Dermis microvascular lymphatic vessel endothelial cell (primary cell): Measurements from ENCODE around the gene RPS4Y2. TPM values are rescaled to one million over a fixed set of nuclear protein-coding genes. Genes with fewer than 3 reads are reported as not detected.

Source experiments
- DNase-seq, 2 donors: peaks; one replicate each; pipeline versions ENCODE4 v3.0.0 to v3.0.0-alpha.2; 2010; ENCODE audit warnings: low read depth in 2 of 2
- total RNA-seq: library from RNA; depleted of rRNA; stranded (reverse); fragments of >200 nt; gene quantifications from 2 replicates; pipeline ENCODE4 v1.2.1, GENCODE V29; 2014

Gene RPS4Y2
- total RNA-seq = not detected in 2 replicates

DNA sequence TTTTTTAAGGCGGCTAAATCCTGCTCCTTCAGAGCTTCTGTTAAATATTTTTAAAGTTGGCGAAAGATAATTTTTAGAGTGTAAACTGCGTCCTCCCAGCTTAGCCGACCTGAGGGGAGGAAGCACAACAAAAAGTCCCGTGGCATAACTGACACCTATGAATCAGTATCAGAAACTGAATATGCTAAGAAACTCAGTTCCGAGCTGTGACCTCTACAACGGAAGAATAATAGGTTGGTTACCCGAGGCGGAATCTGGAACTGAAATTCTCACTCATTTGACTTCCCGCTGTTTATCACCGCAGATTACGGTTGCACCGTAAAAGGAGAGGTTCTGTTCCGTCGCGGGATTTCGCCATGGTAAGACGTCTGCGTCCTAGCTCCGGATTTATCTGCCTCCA is at the start of gene RPS4Y2:
TSS of gene RPS4Y2 (plus strand) at position 301 of the 400 bp plus-strand sequence. CDS start at position 357, 56 bp downstream.
- no peak for DNase-seq

DNA sequence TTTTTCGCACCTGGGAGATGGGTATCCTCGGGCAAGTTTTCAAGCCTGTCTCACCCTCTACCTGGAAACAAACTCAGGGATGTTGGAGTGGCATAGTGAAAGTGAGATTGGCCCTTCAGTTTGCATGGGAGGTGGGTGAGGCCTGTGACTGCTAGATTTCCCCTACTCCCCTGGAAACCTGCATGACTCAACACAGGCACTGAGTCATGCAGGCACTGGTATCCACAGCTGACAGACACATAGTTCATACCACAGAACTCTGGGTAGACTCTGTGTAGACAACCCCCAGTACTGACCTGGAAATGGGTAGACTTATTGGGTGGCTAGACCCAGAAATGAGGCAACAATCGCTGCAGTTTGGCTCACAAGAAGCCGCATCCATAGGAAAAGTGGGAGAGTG is 41.5 kb upstream of the RPS4Y2 start:
- DNase-seq = no peak

DNA sequence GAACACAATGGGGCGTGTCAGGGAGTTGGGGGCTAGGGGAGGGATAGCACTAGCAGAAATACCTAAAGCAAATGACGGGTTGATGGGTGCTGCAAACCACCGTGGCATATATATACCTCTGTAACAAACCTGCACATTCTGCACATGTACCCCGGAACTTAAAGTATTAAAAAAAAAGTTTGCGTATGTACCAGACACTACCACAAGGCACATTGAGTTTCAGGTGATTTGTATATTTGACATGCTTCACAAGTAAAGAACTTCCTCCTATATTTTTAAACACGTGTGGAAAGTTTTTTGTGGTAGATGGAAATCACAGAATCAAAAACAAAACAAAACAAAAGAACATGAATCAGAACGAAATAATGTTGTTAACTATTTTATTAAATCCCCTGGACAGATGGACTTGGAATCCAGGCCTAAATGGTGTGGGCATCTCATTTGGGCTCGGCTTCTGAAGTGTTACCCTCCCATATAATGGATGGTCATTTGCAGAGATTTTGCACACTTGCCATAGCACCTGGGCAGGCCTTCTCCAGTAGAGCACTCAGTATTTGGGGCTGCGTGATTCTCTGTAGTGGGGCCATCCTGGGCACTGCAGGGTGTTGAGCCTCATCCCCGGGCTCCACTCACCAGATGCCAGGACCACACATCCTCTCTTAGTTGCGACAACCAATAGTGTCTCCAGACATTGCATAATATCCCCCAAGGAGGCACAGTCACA is 29.6 kb upstream of the RPS4Y2 start:
- no peak for DNase-seq

DNA sequence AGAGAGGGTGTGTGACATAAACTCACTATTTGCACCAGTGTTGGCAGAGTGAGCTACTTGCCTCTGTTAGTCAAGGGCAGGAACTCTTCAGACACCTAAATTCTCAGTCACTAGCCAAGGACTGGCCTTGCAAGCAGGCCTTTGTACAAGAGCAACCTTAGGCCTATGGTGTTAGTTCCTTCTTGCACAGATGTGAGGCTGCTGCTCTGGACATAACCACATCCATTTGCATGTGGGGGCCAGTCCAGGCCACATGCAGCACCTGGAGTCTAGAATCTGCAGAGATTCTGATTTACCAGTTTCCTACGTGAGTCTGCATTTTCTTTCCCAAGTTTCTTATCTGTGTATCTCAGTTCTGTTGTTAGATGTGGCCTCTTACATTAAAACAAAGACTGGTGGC is 20.7 kb upstream of the RPS4Y2 start:
- no peak for DNase-seq

DNA sequence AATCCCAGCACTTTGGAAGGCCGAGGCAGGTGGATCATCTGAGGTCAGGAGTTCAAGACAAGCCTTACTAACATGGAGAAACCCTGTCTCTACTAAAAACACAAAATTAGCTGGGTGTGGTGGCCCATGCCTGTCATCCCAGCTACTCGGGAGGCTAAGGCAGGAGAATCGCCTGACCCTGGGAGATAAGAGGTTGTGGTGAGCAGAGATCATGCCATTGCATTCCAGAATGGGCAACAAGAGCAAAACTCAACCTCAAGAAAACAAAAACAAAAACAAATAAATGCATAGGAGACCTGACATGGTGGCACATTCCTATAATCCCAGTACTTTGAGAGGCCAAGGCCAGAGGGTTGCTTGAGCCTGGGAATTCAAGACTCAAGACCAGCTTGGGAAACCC is 16.1 kb upstream of the RPS4Y2 start:
- DNase-seq = no peak

DNA sequence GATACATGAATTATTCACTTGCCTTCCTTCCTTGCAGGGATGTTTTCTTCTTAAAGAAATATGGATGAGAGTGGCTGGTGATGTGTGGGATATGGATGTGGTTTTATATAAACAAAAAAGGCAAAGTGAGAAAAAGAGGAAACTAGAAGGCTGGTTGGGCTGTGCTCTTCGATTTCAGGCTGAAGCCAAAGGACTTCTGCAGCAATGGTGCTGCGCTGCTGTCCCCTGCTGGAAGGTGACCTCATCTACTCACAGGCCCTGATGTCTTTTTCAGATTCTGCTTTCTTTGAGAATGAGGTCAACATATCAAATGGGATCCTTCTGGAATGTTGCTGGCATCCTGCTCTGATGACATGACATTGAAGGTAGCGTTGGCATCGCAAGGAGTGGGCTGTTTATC is 15.3 kb upstream of the RPS4Y2 start:
- no peak for DNase-seq

DNA sequence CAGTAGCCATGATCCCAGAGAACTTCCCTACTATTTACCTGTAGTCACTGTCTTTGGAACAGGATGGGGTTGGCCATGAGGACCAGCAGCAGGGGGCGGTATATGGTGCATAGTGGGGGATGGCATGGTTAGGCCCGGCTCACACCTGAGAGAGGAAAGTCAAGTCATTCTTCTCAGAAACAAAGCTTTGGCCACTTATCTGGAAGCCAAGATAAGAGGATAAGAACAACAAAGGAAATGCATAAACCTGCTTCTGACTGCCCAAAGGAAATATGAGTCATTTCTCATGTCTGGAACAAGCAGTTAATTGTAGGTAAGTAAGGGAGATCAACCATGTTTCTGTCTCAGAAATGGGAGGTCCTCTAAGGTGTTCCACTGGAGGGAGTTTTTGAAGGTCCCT is 10.8 kb upstream of the RPS4Y2 start:
- DNase-seq = peak in 1 of 2 donors; percentile 0

DNA sequence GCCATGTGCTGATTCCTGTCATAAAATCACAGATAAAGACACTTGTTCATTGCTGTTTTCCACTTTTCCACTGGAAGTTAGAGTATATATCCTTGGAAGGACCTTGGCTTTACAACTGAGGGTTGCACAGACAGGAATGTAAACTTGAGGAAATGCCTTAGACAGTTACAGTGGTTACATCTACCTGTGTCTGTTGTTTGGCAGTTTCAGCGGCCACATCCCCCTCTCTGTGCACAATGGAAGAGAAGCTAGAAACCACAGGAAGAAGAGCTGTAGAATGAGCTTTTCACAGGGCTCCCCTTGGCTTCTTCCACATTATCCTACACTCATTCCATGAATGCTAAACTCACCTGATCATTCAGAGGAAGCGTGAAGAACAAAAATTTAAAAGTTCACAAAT is 9.0 kb upstream of the RPS4Y2 start:
- no peak for DNase-seq

DNA sequence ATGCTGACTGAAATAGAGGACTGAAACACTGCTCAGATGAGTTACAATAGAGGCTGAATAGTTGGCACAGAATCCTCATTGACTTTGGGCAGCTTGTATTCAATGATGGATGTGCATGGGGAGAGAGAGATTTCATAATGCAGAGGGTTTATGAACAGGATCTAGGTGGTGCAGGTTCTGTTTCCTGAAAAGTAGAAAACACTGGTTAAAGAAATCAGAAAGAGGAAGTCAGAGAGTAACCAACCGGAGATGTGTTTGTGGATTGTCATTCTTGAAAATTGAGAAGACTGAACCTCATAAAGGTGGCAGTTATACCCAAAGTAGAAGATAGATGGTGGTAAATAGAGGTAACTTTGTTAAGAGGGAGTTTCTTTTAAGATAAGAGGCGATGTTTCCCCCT is 8.0 kb downstream of the RPS4Y2 start:
- no peak for DNase-seq

DNA sequence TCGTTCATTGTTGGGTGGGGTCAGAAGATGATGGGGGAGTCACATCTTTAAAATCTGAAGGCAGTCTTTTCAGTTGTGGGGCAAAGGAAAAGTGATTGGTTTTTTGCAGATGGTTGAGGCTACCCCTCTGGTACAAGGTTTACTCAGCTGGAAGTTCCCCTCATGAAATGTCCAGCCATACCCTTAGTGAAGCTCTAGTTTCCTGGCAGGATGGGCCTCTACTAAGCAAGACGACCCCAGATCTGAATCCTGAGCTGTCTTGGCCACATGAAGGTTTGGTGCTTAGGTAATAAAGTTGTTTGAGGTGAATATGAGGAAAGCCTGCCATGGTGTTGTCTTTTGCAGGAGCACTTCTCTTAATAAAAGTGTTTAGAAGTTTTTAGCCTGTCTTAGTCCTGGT is 9.2 kb downstream of the RPS4Y2 start:
- DNase-seq = no peak

DNA sequence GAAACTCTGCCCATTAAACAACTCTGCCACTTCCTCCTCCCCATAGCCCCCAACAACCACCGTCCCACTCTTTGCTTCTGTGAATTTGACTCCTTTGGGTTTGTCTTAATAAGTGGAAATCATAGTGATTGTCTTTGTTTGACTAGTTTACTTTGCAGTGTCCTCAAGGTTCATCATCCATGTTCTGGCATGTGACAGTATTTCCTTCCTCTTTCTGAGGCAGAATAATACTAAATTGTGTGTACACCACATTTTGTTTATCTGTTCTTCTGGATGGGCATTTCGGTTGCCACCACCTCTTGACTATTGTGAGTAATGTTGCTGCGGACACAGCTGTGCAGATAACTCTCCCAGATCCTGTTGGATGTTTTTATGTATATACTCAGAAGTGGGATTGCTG is 14.8 kb downstream of the RPS4Y2 start:
- no peak for DNase-seq

DNA sequence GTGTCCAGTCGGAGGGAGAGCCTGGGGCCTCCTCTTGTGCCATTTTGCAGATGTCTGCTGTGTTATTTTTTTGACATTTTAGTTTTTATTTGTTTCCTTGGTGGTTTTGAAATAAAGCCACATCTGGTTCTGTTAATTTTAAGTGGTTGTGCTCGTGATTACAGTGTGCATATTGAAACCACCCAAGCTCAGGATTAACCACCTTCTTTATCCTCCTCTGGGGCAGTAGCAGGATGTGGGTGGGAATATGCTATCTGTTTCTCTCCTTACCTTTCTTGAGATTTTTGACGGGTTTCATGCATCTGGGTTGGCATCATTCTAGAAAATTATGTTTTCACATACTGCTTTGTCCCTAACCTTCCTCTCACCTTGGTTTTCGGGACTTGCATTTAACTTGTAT is 20.2 kb downstream of the RPS4Y2 start:
- DNase-seq = no peak

DNA sequence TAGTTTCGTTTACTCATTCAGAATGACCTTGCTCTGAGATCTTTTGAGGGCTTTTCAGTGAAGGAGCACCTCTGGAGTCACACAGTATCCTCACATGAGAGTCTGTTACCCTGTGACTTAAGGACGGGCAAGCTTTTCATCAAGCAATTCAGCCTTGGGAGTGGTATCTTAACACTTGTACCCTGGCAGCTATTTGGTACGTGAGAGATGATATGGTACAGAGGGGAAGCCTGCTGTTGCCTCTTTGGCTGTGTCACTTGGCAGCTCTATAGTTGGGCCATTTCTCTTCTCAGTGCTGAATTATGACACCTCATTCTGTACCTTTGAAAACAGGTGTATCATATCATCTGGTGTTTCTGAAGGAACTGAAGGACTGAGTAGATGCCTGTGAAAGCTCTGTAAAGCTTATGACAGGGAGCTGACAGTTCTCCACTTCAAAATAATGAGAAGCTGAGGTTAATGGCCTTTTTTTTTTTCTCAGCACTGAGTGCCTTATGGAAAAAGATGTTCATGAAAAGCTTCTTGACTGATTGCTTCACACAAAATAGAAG is 24.3 kb downstream of the RPS4Y2 start:
- DNase-seq = no peak

DNA sequence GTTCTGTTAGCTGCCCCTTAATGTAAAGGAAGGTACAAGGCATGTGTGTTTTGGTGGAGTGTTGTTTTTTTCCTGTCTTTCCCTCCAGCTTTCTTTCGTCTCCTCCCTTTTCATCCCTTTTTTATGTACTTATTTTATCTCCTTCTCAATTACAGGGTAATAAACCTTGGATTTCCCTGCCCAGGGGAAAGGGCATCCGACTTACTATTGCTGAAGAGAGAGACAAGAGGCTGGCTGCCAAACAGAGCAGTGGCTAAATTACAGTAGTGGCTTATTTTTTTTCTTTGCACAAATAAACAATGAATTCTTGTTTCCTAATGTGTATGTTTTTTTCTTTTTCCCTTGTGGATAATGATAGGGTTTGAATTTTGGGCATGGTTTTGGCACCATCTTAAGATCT is 24.9 kb downstream of the RPS4Y2 start:
- no peak for DNase-seq

DNA sequence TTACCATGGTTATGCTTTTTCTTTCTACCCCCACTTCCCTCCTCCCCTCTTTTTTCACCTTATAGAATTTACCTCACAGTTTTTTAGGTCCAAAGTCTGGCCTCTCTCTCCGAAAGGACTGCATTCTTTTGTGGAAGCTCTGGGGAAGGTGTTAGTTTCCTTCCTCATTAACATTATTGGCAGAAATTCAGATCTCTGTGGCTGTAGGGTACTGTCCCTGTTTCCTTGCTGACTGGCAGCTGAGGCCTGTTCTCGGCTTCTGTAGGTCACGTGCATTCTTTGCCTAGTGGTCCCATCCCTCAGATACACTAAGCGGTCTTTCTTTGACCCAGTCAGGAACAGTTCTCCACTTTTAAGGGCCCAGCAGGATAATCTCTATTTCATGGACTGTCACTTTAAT is 25.5 kb downstream of the RPS4Y2 start:
- DNase-seq = no peak

DNA sequence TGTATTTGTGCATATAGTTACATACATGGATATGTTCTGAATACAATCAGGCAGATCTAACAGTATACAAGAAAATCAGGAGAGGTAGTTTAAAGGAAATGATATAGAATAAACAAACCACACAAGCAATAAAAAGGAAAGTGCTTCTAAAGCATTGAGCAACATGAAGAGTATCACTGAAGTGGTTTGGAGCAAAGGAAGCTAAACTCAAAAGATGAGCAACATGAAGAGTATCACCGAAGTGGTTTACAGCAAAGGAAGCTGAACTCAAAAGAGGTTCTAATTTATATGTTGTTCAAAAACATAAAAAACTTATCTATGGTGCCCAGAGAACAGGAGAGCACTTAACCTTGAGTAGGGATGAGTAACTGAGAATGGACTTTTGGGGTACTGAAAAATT is 29.1 kb downstream of the RPS4Y2 start:
- DNase-seq = no peak

DNA sequence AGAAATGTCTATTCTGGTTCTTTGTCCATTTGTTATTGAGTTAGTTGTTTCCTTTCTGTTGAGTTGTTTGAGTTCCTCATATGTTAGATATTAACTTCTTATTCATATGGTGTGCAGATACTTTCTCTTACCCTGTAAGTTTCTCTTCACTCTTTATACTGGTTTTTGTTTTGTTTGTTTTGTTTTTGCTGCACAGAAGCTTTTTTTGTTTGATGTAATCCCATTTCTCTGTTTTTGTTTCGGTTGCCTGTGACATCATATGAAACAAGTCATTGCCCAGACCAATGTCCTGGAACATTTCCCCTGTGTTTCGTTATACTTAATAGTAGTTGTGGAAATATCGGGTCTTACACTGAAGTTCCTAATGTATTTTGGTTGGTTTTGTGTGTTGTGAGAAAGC is 31.2 kb downstream of the RPS4Y2 start:
- DNase-seq = no peak

DNA sequence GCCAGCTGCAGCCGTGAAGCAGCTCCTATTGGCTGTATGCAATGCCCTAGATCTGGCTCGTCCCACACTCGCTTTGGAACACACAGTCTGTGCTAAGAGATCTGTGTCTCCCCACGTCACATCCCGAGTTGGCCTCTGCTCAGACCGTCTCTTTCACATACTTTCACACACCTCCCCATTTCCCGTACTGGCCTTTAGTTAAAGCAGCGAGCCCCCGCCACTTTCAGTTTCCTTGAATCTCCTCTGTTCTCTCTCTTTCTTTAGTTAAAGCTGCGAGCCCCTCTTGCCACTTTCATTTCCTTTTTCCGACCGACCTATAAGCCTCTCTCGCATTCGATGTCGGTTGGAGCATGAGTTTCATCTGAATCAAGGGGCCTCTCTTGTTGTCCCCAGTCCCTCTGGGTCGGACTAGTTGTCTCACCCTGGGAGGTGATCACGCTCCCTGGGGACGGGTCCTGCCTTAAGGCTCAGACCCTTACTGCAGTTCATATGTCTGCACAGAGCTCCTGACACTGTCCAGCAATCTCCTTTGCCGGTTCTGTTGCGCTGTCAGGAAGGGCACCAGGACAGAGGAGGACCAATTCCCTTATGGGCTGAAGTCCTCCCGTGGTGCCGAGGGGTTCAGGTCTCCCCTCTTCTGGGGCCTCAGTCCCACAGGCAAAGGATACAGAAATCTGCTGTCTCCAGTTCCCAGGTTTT is 42.6 kb downstream of the RPS4Y2 start:
- DNase-seq = no peak

DNA sequence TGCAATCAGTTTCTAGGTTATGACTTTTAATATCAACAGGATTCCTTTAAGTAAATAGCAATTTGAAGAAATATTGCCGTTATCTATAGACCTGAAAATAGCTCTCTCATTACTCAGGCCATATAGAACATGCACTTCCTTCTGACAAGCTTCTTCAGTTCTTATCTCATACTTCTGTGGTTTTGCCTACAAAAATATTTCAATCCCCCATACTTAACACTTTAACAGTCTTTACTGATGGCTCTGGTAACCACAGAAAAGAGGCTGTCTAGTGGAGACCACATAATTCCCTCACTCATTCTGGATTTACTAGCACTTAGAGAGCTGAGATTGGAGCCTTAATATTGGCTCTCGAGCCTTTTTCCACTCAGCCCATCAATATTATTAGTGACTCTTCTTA is 46.8 kb downstream of the RPS4Y2 start:
- no peak for DNase-seq

DNA sequence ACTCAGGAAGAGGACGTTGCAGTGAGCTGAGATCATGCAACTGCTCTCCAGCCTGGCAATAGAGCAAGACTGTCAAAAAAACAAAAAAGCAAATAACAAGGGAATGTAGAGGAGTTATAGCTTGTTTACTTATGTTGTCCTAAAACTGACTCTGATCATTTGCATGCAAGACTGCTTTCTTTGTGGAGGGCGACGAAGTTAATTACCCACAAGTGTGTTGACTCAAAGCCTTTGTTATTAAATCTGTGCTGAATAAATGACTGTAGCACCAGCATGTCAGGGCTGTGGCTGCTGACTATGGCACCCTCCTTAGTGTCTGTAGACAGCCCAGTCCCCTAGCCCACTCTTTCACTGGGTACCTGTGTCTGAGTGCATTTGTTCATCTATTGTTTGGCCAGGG is 50.3 kb downstream of the RPS4Y2 start:
- no peak for DNase-seq

DNA sequence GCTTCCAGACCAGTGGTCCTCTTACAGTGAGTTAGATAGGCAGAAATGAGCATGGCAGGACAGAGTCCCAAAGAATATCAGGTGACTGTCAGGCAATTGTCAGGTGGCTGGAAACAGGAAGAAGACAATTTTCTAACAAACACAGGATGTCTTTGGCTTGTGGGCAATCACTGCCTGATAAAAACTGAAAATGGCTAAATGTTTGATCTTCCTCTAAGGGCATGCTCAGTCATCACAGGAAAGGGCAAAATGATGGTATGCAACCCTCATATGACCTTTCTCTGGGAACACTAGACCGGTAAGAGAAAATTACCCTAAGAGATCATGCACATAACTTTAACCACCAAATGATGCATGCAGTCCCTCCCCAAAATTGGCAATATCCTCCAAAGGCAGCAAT is 57.6 kb downstream of the RPS4Y2 start:
- no peak for DNase-seq

DNA sequence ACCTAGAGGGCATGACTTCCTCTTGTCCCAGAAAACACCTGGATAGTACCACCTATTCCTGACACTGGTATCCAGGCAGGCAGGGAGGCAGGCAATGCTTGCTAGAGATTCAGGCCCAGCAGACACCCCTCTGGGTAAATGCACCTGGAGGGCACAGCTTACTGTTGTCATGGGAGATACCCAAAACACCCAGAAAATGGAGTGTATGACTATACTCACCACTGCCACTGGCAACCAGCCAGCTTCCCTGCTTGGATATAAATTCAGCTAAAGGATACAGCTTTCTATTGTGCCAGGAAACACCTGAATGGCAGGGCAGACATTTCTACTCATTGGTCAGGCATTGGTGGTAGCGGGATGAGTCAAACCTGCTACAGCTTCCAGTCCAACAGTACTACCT is 58.9 kb downstream of the RPS4Y2 start:
- no peak for DNase-seq

DNA sequence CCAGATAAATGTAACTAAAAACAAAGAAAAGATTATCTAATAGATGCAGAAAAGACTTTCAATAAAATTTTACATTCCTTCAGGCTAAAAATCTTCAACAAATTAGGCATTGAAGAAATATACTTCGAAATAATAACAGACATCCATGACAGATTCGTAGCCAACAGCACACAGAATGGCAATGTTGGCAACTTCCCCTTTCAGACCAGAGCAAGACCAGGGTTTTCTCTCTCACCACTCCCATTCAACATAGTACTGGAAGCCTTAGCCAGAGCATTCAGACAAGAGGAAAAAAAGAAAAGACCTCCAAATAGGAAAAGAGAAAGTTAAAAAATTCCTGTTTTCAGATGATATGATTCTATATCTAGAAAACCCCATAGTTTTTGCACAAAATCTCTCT is 61.2 kb downstream of the RPS4Y2 start:
- no peak for DNase-seq
